ENCODE data around the gene SPACA7.

SPACA7 gene

DNA sequence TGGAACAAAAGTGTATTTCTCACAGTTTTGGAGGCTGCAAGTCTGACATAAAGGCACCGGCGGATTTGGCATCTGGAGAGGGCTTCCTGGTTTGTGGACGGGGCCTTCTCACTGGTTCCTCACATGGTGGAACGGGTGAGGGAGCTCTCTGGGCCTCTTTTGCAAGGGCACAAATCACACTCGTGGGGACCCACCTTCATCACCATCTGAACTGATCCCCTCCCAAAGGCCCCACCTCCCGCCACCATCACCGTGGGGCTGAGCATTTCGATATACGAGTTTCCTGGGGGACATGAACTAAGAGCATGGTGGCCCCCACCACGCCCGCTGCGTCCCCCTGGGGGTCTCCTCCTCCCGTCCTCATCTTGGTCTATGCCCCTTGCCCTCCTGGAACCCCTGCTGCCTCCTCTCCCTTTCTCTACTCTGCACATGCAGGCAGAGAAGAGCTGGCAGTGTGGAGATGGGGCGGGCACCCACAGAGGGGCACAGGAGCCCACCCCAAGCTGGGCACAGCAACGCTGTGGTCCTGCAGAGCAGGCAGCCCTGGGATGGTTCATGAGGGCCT is 20.8 kb upstream of the SPACA7 start:
- no peak overlapping the region for H3K4me3 ChIP-seq (ENCODE audit: insufficient read depth, low read length, poor library complexity, severe bottlenecking)
- no peaks in the 10 kb centered on the region for H3K27me3 ChIP-seq (ENCODE audit: low read length)
- TF ChIP-seq, protein P1, sequence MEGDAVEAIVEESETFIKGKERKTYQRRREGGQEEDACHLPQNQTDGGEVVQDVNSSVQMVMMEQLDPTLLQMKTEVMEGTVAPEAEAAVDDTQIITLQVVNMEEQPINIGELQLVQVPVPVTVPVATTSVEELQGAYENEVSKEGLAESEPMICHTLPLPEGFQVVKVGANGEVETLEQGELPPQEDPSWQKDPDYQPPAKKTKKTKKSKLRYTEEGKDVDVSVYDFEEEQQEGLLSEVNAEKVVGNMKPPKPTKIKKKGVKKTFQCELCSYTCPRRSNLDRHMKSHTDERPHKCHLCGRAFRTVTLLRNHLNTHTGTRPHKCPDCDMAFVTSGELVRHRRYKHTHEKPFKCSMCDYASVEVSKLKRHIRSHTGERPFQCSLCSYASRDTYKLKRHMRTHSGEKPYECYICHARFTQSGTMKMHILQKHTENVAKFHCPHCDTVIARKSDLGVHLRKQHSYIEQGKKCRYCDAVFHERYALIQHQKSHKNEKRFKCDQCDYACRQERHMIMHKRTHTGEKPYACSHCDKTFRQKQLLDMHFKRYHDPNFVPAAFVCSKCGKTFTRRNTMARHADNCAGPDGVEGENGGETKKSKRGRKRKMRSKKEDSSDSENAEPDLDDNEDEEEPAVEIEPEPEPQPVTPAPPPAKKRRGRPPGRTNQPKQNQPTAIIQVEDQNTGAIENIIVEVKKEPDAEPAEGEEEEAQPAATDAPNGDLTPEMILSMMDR (IDR thresholded peaks at IDR 0.05; ENCODE audit: insufficient read depth, low read length, poor library complexity, severe bottlenecking), result no peak
- no peak for TF ChIP-seq EZH2phosphoT487 (conservative IDR thresholded peaks at IDR 0.05; ENCODE audit: low read length)
- H2AFZ ChIP-seq (ENCODE audit: low read depth, low read length, severe bottlenecking), result no peak overlapping the region
- H3K27ac ChIP-seq (ENCODE audit: low read depth, low read length), result no peak overlapping the region
- H3K9ac ChIP-seq (ENCODE audit: low read length), result no peak overlapping the region
- H3K9me2 ChIP-seq (replicated peaks; ENCODE audit: insufficient read depth, low read length), result no peaks in the 10 kb centered on the region
- H3K9me3 ChIP-seq (ENCODE audit: insufficient read depth, low read length), result no peaks in the 10 kb centered on the region
- no peaks in the 10 kb centered on the region for H3K79me2 ChIP-seq (ENCODE audit: insufficient read depth, low read length)
- no peaks in the 10 kb centered on the region for H3F3A ChIP-seq (ENCODE audit: insufficient read depth)
- H4K20me1 ChIP-seq (ENCODE audit: low read depth, low read length), result no peaks in the 10 kb centered on the region
- H3K36me3 ChIP-seq (ENCODE audit: low read length), result no peaks in the 10 kb centered on the region
- no peak overlapping the region for H3K4me2 ChIP-seq (ENCODE audit: low read depth, low read length, poor library complexity, severe bottlenecking)

DNA sequence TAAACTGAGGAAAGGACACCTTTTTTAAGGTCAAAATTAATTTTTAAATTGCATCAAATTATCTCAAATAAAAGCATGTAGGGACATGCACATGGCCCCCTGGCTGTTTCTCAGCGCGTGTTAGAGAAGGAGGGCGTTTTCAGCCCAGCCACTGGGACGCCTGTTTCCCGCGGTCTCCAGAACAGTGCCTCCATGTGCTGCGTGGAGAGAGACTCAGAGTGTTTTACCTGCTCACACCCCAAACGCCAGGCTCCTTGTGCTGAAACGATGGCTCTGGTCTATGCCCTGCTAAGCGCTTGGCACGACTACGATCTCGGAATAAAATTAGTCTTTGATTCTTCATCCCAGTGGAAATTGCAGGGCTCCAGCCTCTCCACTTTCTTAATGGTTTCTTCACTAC is 20.0 kb upstream of the SPACA7 start:
- Histone ChIP-seq H3K9me2 (replicated peaks; ENCODE audit: insufficient read depth, low read length) (no peaks in the 10 kb centered on the region), H3K9ac (ENCODE audit: low read length) (no peak overlapping the region), H3K4me2 (ENCODE audit: low read depth, low read length, poor library complexity, severe bottlenecking) (no peak overlapping the region), H2AFZ (ENCODE audit: low read depth, low read length, severe bottlenecking) (no peak overlapping the region), H3K36me3 (ENCODE audit: low read length) (no peaks in the 10 kb centered on the region), H3K4me3 (ENCODE audit: insufficient read depth, low read length, poor library complexity, severe bottlenecking) (no peak overlapping the region), H3K79me2 (ENCODE audit: insufficient read depth, low read length) (no peaks in the 10 kb centered on the region), H3K9me3 (ENCODE audit: insufficient read depth, low read length) (no peaks in the 10 kb centered on the region), H3F3A (ENCODE audit: insufficient read depth) (no peaks in the 10 kb centered on the region), H3K27me3 (ENCODE audit: low read length) (no peaks in the 10 kb centered on the region), H3K27ac (ENCODE audit: low read depth, low read length) (no peak overlapping the region), H4K20me1 (ENCODE audit: low read depth, low read length) (no peaks in the 10 kb centered on the region)
- TF ChIP-seq, protein P1 (IDR thresholded peaks at IDR 0.05; ENCODE audit: insufficient read depth, low read length, poor library complexity, severe bottlenecking), result no peak
- TF ChIP-seq EZH2phosphoT487 (conservative IDR thresholded peaks at IDR 0.05; ENCODE audit: low read length), result no peak

DNA sequence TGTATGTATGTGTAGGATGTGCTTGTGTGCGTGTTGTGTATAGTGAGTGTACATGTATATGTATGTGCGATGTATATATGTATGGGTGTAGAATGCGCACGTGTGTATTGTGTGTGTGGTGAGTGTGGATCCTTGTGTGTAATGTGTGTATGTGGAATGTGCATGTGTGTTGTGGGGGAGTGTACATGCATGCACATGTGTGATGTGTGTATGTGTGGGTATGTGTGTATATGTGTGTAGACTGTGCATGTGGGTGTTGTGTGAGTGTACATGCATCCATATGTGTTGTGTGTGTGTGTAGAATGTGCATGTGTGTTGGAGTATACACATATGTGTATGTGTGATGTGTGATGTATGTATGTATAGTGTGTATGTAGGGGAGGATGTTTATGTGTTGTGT is 18.0 kb upstream of the SPACA7 start:
- no peak for TF ChIP-seq EZH2phosphoT487 (conservative IDR thresholded peaks at IDR 0.05; ENCODE audit: low read length)
- TF ChIP-seq, protein P1 (IDR thresholded peaks at IDR 0.05; ENCODE audit: insufficient read depth, low read length, poor library complexity, severe bottlenecking), result no peak
- H3K79me2 ChIP-seq (ENCODE audit: insufficient read depth, low read length), result no peaks in the 10 kb centered on the region
- no peaks in the 10 kb centered on the region for H3K9me2 ChIP-seq (replicated peaks; ENCODE audit: insufficient read depth, low read length)
- no peaks in the 10 kb centered on the region for H4K20me1 ChIP-seq (ENCODE audit: low read depth, low read length)
- H3K27ac ChIP-seq (ENCODE audit: low read depth, low read length), result no peak overlapping the region
- H3K9me3 ChIP-seq (ENCODE audit: insufficient read depth, low read length), result no peaks in the 10 kb centered on the region
- H3K4me2 ChIP-seq (ENCODE audit: low read depth, low read length, poor library complexity, severe bottlenecking), result no peak overlapping the region
- no peak overlapping the region for H3K4me3 ChIP-seq (ENCODE audit: insufficient read depth, low read length, poor library complexity, severe bottlenecking)
- H2AFZ ChIP-seq (ENCODE audit: low read depth, low read length, severe bottlenecking), result no peak overlapping the region
- no peaks in the 10 kb centered on the region for H3K27me3 ChIP-seq (ENCODE audit: low read length)
- H3K9ac ChIP-seq (ENCODE audit: low read length), result no peak overlapping the region
- no peaks in the 10 kb centered on the region for H3K36me3 ChIP-seq (ENCODE audit: low read length)
- no peaks in the 10 kb centered on the region for H3F3A ChIP-seq (ENCODE audit: insufficient read depth)

Data from SU-DHL-6 (cell line).